ENCODE data around the gene ASGR1.

ASGR1 gene

GRCh38 chr17:7178973-7179316 lies 225 bp downstream of the ASGR1 start:
- Histone ChIP-seq H3K36me3 (ENCODE audit: control insufficient read depth in 4 of 4, insufficient read depth in 4 of 4, low read length in 3 of 4) (no peaks in the 10 kb centered on the region), H3K9me3 (ENCODE audit: control extremely low read depth in 1 of 5, control insufficient read depth in 4 of 5, insufficient read depth in 2 of 5, low read depth in 1 of 5, low read length in 4 of 5) (no peaks in the 10 kb centered on the region), H3K27ac (ENCODE audit: insufficient read depth in 1 of 2, low read depth in 1 of 2, low read length in 2 of 2, poor library complexity in 1 of 2, severe bottlenecking in 2 of 2) (no peak overlapping the region), H3K27me3 (replicated peaks in 2 of 5; ENCODE audit: control insufficient read depth in 4 of 5, insufficient read depth in 5 of 5, low read length in 4 of 5) (no peaks in the 10 kb centered on the region), H3K4me1 (ENCODE audit: control extremely low read depth in 1 of 4, control insufficient read depth in 4 of 4, insufficient read depth in 4 of 4, low read length in 3 of 4) (peaks cover 0 to 34% (median 28%) of the 10 kb centered on the region in 4 experiments), H3K4me3 (ENCODE audit: control insufficient read depth in 1 of 7, extremely low read depth in 1 of 7, insufficient read depth in 4 of 7, low read depth in 2 of 7, low read length in 6 of 7) (no peak overlapping the region)
- CTCF ChIA-PET = interaction anchor here (0.7 to 3.5 kb wide), 5 partner anchors 16 to 132 kb away, joined by 3 to 44 read pairs (median 7); no protein-coding TSS in a partner anchor
- POLR2A ChIA-PET = no interaction called here
- DNase-seq = no peak
- 97% methylated on average over 9 of the region's 11 CpGs for WGBS (ENCODE audit: insufficient coverage)

- H3K27me3 ChIP-seq (replicated peaks in 2 of 5; ENCODE audit: control insufficient read depth in 4 of 5, insufficient read depth in 5 of 5, low read length in 4 of 5) = no peaks in the 10 kb centered on the region
- H3K36me3 ChIP-seq (ENCODE audit: control insufficient read depth in 4 of 4, insufficient read depth in 4 of 4, low read length in 3 of 4) = no peaks in the 10 kb centered on the region
- peaks cover 0 to 35% (median 28%) of the 10 kb centered on the region in 4 experiments for H3K4me1 ChIP-seq (ENCODE audit: control extremely low read depth in 1 of 4, control insufficient read depth in 4 of 4, insufficient read depth in 4 of 4, low read length in 3 of 4)
- no peaks in the 10 kb centered on the region for H3K9me3 ChIP-seq (ENCODE audit: control extremely low read depth in 1 of 5, control insufficient read depth in 4 of 5, insufficient read depth in 2 of 5, low read depth in 1 of 5, low read length in 4 of 5)
- ChIA-PET POLR2A (interaction anchor here (0.6 to 1.8 kb wide), 2 partner anchors 61 to 132 kb away, joined by 7 to 8 read pairs; no protein-coding TSS in a partner anchor), CTCF (interaction anchor here (0.6 to 3.5 kb wide), 14 partner anchors 10 to 174 kb away, joined by 3 to 44 read pairs (median 6); no protein-coding TSS in a partner anchor)
- DNase-seq = peak; percentile 31 to 47 (median 46)
- H3K4me3 ChIP-seq (ENCODE audit: control insufficient read depth in 1 of 7, extremely low read depth in 1 of 7, insufficient read depth in 4 of 7, low read depth in 2 of 7, low read length in 6 of 7) = peak overlapping the region; percentile 24 to 90 (median 70)
- 10% methylated on average over 4 of the region's 18 CpGs for WGBS (ENCODE audit: insufficient coverage)
- no peak overlapping the region for H3K27ac ChIP-seq (ENCODE audit: insufficient read depth in 1 of 2, low read depth in 1 of 2, low read length in 2 of 2, poor library complexity in 1 of 2, severe bottlenecking in 2 of 2)
These were observed 1.2 kb downstream of the ASGR1 start for GRCh38 chr17:7177954-7178477.

- DNase-seq = peak; percentile 66 to 81 (median 80)
- ChIA-PET CTCF (interaction anchor here (0.6 to 3.5 kb wide), 18 partner anchors 11 to 334 kb away, joined by 3 to 44 read pairs (median 4); no protein-coding TSS in a partner anchor), POLR2A (interaction anchor here (0.6 to 1.8 kb wide), 3 partner anchors 47 to 131 kb away, joined by 3 to 8 read pairs (median 7); no protein-coding TSS in a partner anchor)
- Histone ChIP-seq H3K4me3 (ENCODE audit: control insufficient read depth in 1 of 7, extremely low read depth in 1 of 7, insufficient read depth in 4 of 7, low read depth in 2 of 7, low read length in 6 of 7) (peak overlapping the region; percentile 24 to 90 (median 70)), H3K27me3 (replicated peaks in 2 of 5; ENCODE audit: control insufficient read depth in 4 of 5, insufficient read depth in 5 of 5, low read length in 4 of 5) (no peaks in the 10 kb centered on the region), H3K4me1 (ENCODE audit: control extremely low read depth in 1 of 4, control insufficient read depth in 4 of 4, insufficient read depth in 4 of 4, low read length in 3 of 4) (peaks cover 0 to 35% (median 28%) of the 10 kb centered on the region in 4 experiments), H3K27ac (ENCODE audit: insufficient read depth in 1 of 2, low read depth in 1 of 2, low read length in 2 of 2, poor library complexity in 1 of 2, severe bottlenecking in 2 of 2) (no peak overlapping the region), H3K36me3 (ENCODE audit: control insufficient read depth in 4 of 4, insufficient read depth in 4 of 4, low read length in 3 of 4) (no peaks in the 10 kb centered on the region), H3K9me3 (ENCODE audit: control extremely low read depth in 1 of 5, control insufficient read depth in 4 of 5, insufficient read depth in 2 of 5, low read depth in 1 of 5, low read length in 4 of 5) (no peaks in the 10 kb centered on the region)
- 0% methylated on average over 9 of the region's 31 CpGs for WGBS (ENCODE audit: insufficient coverage)
These were observed 1.8 kb downstream of the ASGR1 start for GRCh38 chr17:7177191-7177953.

GRCh38 chr17:7176841-7177190 lies 2.4 kb downstream of the ASGR1 start:
- Histone ChIP-seq H3K9me3 (ENCODE audit: control extremely low read depth in 1 of 5, control insufficient read depth in 4 of 5, insufficient read depth in 2 of 5, low read depth in 1 of 5, low read length in 4 of 5) (no peaks in the 10 kb centered on the region), H3K27ac (ENCODE audit: insufficient read depth in 1 of 2, low read depth in 1 of 2, low read length in 2 of 2, poor library complexity in 1 of 2, severe bottlenecking in 2 of 2) (no peak overlapping the region), H3K36me3 (ENCODE audit: control insufficient read depth in 4 of 4, insufficient read depth in 4 of 4, low read length in 3 of 4) (no peaks in the 10 kb centered on the region), H3K4me3 (ENCODE audit: control insufficient read depth in 1 of 7, extremely low read depth in 1 of 7, insufficient read depth in 4 of 7, low read depth in 2 of 7, low read length in 6 of 7) (peak overlapping the region in 3 of 7 experiments; percentile 21 to 90 (median 78)), H3K4me1 (ENCODE audit: control extremely low read depth in 1 of 4, control insufficient read depth in 4 of 4, insufficient read depth in 4 of 4, low read length in 3 of 4) (peaks cover 0 to 35% (median 29%) of the 10 kb centered on the region in 4 experiments), H3K27me3 (replicated peaks in 2 of 5; ENCODE audit: control insufficient read depth in 4 of 5, insufficient read depth in 5 of 5, low read length in 4 of 5) (no peaks in the 10 kb centered on the region)
- no peak for DNase-seq
- 38% methylated on average over 8 of the region's 17 CpGs for WGBS (ENCODE audit: insufficient coverage)
- CTCF ChIA-PET = interaction anchor here (0.7 to 3.5 kb wide), 14 partner anchors 11 to 334 kb away, joined by 3 to 44 read pairs (median 6); no protein-coding TSS in a partner anchor
- POLR2A ChIA-PET = interaction anchor here (0.9 to 1.8 kb wide), 2 partner anchors 46 to 131 kb away, joined by 3 to 7 read pairs; no protein-coding TSS in a partner anchor

- Histone ChIP-seq H3K27ac (ENCODE audit: insufficient read depth in 1 of 2, low read depth in 1 of 2, low read length in 2 of 2, poor library complexity in 1 of 2, severe bottlenecking in 2 of 2) (no peak overlapping the region), H3K4me1 (ENCODE audit: control extremely low read depth in 1 of 4, control insufficient read depth in 4 of 4, insufficient read depth in 4 of 4, low read length in 3 of 4) (peaks cover 0 to 38% (median 33%) of the 10 kb centered on the region in 4 experiments), H3K9me3 (ENCODE audit: control extremely low read depth in 1 of 5, control insufficient read depth in 4 of 5, insufficient read depth in 2 of 5, low read depth in 1 of 5, low read length in 4 of 5) (no peaks in the 10 kb centered on the region), H3K36me3 (ENCODE audit: control insufficient read depth in 4 of 4, insufficient read depth in 4 of 4, low read length in 3 of 4) (no peaks in the 10 kb centered on the region), H3K4me3 (ENCODE audit: control insufficient read depth in 1 of 7, extremely low read depth in 1 of 7, insufficient read depth in 4 of 7, low read depth in 2 of 7, low read length in 6 of 7) (no peak overlapping the region), H3K27me3 (replicated peaks in 2 of 5; ENCODE audit: control insufficient read depth in 4 of 5, insufficient read depth in 5 of 5, low read length in 4 of 5) (no peaks in the 10 kb centered on the region)
- DNase-seq = no peak
- CTCF ChIA-PET = interaction anchor here (1.0 to 3.5 kb wide), 11 partner anchors 11 to 333 kb away, joined by 3 to 44 read pairs (median 8); no protein-coding TSS in a partner anchor
- POLR2A ChIA-PET = interaction anchor here (0.9 to 1.8 kb wide), 2 partner anchors 46 to 130 kb away, joined by 3 to 7 read pairs; no protein-coding TSS in a partner anchor
- 100% methylated on average over 1 of the region's 1 CpG for WGBS (ENCODE audit: insufficient coverage)
These were observed 2.9 kb downstream of the ASGR1 start for GRCh38 chr17:7176107-7176840.

- H3K36me3 ChIP-seq (ENCODE audit: control insufficient read depth in 4 of 4, insufficient read depth in 4 of 4, low read length in 3 of 4) = no peaks in the 10 kb centered on the region
- no peaks in the 10 kb centered on the region for H3K27me3 ChIP-seq (replicated peaks in 2 of 5; ENCODE audit: control insufficient read depth in 4 of 5, insufficient read depth in 5 of 5, low read length in 4 of 5)
- ChIA-PET CTCF (no interaction called here), POLR2A (no interaction called here)
- H3K27ac ChIP-seq (ENCODE audit: insufficient read depth in 1 of 2, low read depth in 1 of 2, low read length in 2 of 2, poor library complexity in 1 of 2, severe bottlenecking in 2 of 2) = no peak overlapping the region
- peaks cover 0 to 40% (median 33%) of the 10 kb centered on the region in 4 experiments for H3K4me1 ChIP-seq (ENCODE audit: control extremely low read depth in 1 of 4, control insufficient read depth in 4 of 4, insufficient read depth in 4 of 4, low read length in 3 of 4)
- peak in 1 of 3 donors; percentile 34 for DNase-seq
- peaks cover 0 to under 1% (median 0%) of the 10 kb centered on the region in 5 experiments for H3K9me3 ChIP-seq (ENCODE audit: control extremely low read depth in 1 of 5, control insufficient read depth in 4 of 5, insufficient read depth in 2 of 5, low read depth in 1 of 5, low read length in 4 of 5)
- H3K4me3 ChIP-seq (ENCODE audit: control insufficient read depth in 1 of 7, extremely low read depth in 1 of 7, insufficient read depth in 4 of 7, low read depth in 2 of 7, low read length in 6 of 7) = no peak overlapping the region
- 95% methylated on average over 5 of the region's 5 CpGs for WGBS (ENCODE audit: insufficient coverage)
These were observed 3.8 kb downstream of the ASGR1 start for GRCh38 chr17:7175330-7175733.

Measured in common myeloid progenitor, CD34-positive (primary cell).